ENCODE measurements around the gene YIPF5. TPM values are rescaled to one million over a fixed set of nuclear protein-coding genes. Genes with fewer than 3 reads are reported as not detected.
A peak's percentile ranks its signal among the peaks of the same experiment; 100 is the strongest.

The YIPF5 gene
- 57.8 and 59.2 TPM in 2 replicates for total RNA-seq (2022)
- percentile 93 among the genes with signal in this experiment for Bru-seq, nascent RNA
- percentile 93 among the genes with signal in this experiment for BruChase-seq, experiment 1, labeled RNA remaining after a 2-hour chase
- percentile 95 among the genes with signal in this experiment for BruChase-seq, experiment 2, labeled RNA remaining after a 6-hour chase
- long read RNA-seq, transcript YIPF5-201 (6 exons, 3,147 nt), result major isoform, 160 of 181 reads
- long read RNA-seq, partial matches to known transcripts, result 3 of 181 reads
- long read RNA-seq, other reads (novel, unspliced or antisense), result 13 of 181 reads

- H3K4me3 ChIP-seq (ENCODE audit: low read depth, low read length), result peak within 1 kb of the TSS; percentile 70
- BruUV-seq (replicated peaks), result no TSS peak
- no peaks in the 10 kb centered on the region; the same call in 1 of the 2 replicates for H3K36me3 ChIP-seq (ENCODE audit: control insufficient read depth, insufficient read depth, low read length)
- peaks cover 7% of the 10 kb centered on the region for H3K4me1 Mint-ChIP-seq (ENCODE audit: low read depth, unreplicated experiment)
- no peaks in the 10 kb centered on the region for H3K9me3 Mint-ChIP-seq (ENCODE audit: unreplicated experiment)
- no peak for TF ChIP-seq CTCF (IDR thresholded peaks at IDR 0.05; ENCODE audit: insufficient read depth in 1 of 2, low read depth in 1 of 2, low read length in 1 of 2, severe bottlenecking in 1 of 2, unreplicated experiment in 1 of 2)
- H3K27ac Mint-ChIP-seq (ENCODE audit: unreplicated experiment), result peak within 1 kb of the TSS; percentile 96
- POLR2A ChIA-PET, result interaction anchor here (0.8 kb wide), 1 partner anchor 15 kb away, joined by 3 read pairs; no protein-coding TSS in a partner anchor
- H3K4me3 Mint-ChIP-seq (ENCODE audit: unreplicated experiment), result peak within 1 kb of the TSS; percentile 96
- H3K27me3 Mint-ChIP-seq (ENCODE audit: insufficient read depth, unreplicated experiment), result peaks cover 2% of the 10 kb centered on the region
- H3K36me3 Mint-ChIP-seq (ENCODE audit: insufficient read depth, unreplicated experiment), result peaks cover 10% of the 10 kb centered on the region
- H3K27me3 ChIP-seq (replicated peaks; ENCODE audit: control insufficient read depth, insufficient read depth, low read length), result no peaks in the 10 kb centered on the region
- H3K4me1 ChIP-seq, result no peaks in the 10 kb centered on the region
- CTCF ChIA-PET, result interaction anchor here (1.5 kb wide), 1 partner anchor 33 kb away, joined by 4 read pairs; no protein-coding TSS in a partner anchor
- no peaks in the 10 kb centered on the region for H3K9me3 ChIP-seq
- peak; percentile 96 to 98 for DNase-seq
- intact Hi-C loops (cut with micrococcal nuclease; ENCODE audit: unreplicated experiment), result loop anchor here (1.0 kb wide), 1 partner anchor 289 kb away; no protein-coding TSS in a partner anchor
Observed at GRCh38 chr5:144170276-144171024, at the start of gene YIPF5, which contains the start of gene KCTD16. Gene YIPF5, minus strand, starts transcription at chr5:144170659. Its CDS starts 704 bp downstream, at chr5:144169955. Gene KCTD16, plus strand, starts transcription at chr5:144170873.

- no peak overlapping the region for H3K4me3 Mint-ChIP-seq (ENCODE audit: unreplicated experiment)
- no peaks in the 10 kb centered on the region for H3K4me1 Mint-ChIP-seq (ENCODE audit: low read depth, unreplicated experiment)
- no peaks in the 10 kb centered on the region for H3K36me3 ChIP-seq (ENCODE audit: control insufficient read depth, insufficient read depth, low read length)
- no peaks in the 10 kb centered on the region for H3K9me3 ChIP-seq
- no peak for TF ChIP-seq CTCF (IDR thresholded peaks at IDR 0.05; ENCODE audit: insufficient read depth in 1 of 2, low read depth in 1 of 2, low read length in 1 of 2, severe bottlenecking in 1 of 2, unreplicated experiment in 1 of 2)
- ChIA-PET CTCF (no interaction called here), POLR2A (no interaction called here)
- no peak overlapping the region for H3K27ac Mint-ChIP-seq (ENCODE audit: unreplicated experiment)
- BruUV-seq (replicated peaks), result no TSS peak
- no peaks in the 10 kb centered on the region for H3K27me3 ChIP-seq (replicated peaks; ENCODE audit: control insufficient read depth, insufficient read depth, low read length)
- H3K36me3 Mint-ChIP-seq (ENCODE audit: insufficient read depth, unreplicated experiment), result no peaks in the 10 kb centered on the region
- no peaks in the 10 kb centered on the region for H3K4me1 ChIP-seq
- H3K27me3 Mint-ChIP-seq (ENCODE audit: insufficient read depth, unreplicated experiment), result no peaks in the 10 kb centered on the region
- no peak for DNase-seq
- H3K9me3 Mint-ChIP-seq (ENCODE audit: unreplicated experiment), result no peaks in the 10 kb centered on the region
- no peak overlapping the region for H3K4me3 ChIP-seq (ENCODE audit: low read depth, low read length)
- intact Hi-C loops (cut with micrococcal nuclease; ENCODE audit: unreplicated experiment), result no loop called here
Observed at GRCh38 chr5:144219869-144220268, 49.4 kb upstream of the YIPF5 start.

- no peak overlapping the region for H3K27ac Mint-ChIP-seq (ENCODE audit: unreplicated experiment)
- no peaks in the 10 kb centered on the region for H3K27me3 ChIP-seq (replicated peaks; ENCODE audit: control insufficient read depth, insufficient read depth, low read length)
- DNase-seq, result no peak
- no peak overlapping the region for H3K4me3 ChIP-seq (ENCODE audit: low read depth, low read length)
- H3K36me3 ChIP-seq (ENCODE audit: control insufficient read depth, insufficient read depth, low read length), result no peaks in the 10 kb centered on the region
- CTCF ChIA-PET, result no interaction called here
- BruUV-seq (replicated peaks), result no TSS peak
- intact Hi-C loops (cut with micrococcal nuclease; ENCODE audit: unreplicated experiment), result no loop called here
- H3K4me3 Mint-ChIP-seq (ENCODE audit: unreplicated experiment), result no peak overlapping the region
- H3K4me1 Mint-ChIP-seq (ENCODE audit: low read depth, unreplicated experiment), result peaks cover 1% of the 10 kb centered on the region
- H3K27me3 Mint-ChIP-seq (ENCODE audit: insufficient read depth, unreplicated experiment), result peaks cover 24% of the 10 kb centered on the region
- H3K9me3 Mint-ChIP-seq (ENCODE audit: unreplicated experiment), result no peaks in the 10 kb centered on the region
- no peaks in the 10 kb centered on the region for H3K36me3 Mint-ChIP-seq (ENCODE audit: insufficient read depth, unreplicated experiment)
- no peak for TF ChIP-seq CTCF (IDR thresholded peaks at IDR 0.05; ENCODE audit: insufficient read depth in 1 of 2, low read depth in 1 of 2, low read length in 1 of 2, severe bottlenecking in 1 of 2, unreplicated experiment in 1 of 2)
- H3K4me1 ChIP-seq, result no peaks in the 10 kb centered on the region
- POLR2A ChIA-PET, result no interaction called here
- H3K9me3 ChIP-seq, result no peaks in the 10 kb centered on the region
Observed at GRCh38 chr5:144210655-144211054, 40.2 kb upstream of the YIPF5 start.
